Suprapubic skin (tissue), 4 donors: ENCODE results near the gene TNFRSF8. TPM values are rescaled to one million over a fixed set of nuclear protein-coding genes. Genes with fewer than 3 reads are reported as not detected.

Source experiments
- DNase-seq, 2 donors: peaks; one replicate each; pipeline ENCODE4 v3.0.0-alpha.2; 2019; ENCODE audit warnings: low spot score in 2 of 2
- H3K27ac ChIP-seq: fragments of 200-600 bp; sonication (generic); one replicate; pipeline ENCODE4 v1.5.1; 2019
- H3K27me3 ChIP-seq: fragments of 200-600 bp; sonication (generic); one replicate; pipeline ENCODE4 v1.5.1; 2019
- H3K36me3 ChIP-seq: fragments of 200-600 bp; sonication (generic); one replicate; pipeline ENCODE4 v1.5.1; 2019
- H3K4me1 ChIP-seq: fragments of 200-600 bp; sonication (generic); one replicate; pipeline ENCODE4 v1.5.1; 2019
- H3K4me3 ChIP-seq: fragments of 200-600 bp; sonication (generic); one replicate; pipeline ENCODE4 v1.5.1; 2019; ENCODE audit warnings: mild to moderate bottlenecking
- H3K9me3 ChIP-seq: fragments of 200-600 bp; sonication (generic); one replicate; pipeline ENCODE4 v1.5.1; 2019
- EP300 ChIP-seq: sonication (generic); formaldehyde crosslinking; IDR thresholded peaks from one replicate; pipeline ENCODE4 v1.6.1; 2017; ENCODE audit warnings: antibody characterized with exemption
- POLR2A ChIP-seq, 2 donors: fragments of 450-650 bp; IDR thresholded peaks; one replicate each; pipeline ENCODE4 v1.6.1; 2017; ENCODE audit warnings: antibody characterized with exemption in 2 of 2, mild to moderate bottlenecking in 2 of 2, moderate library complexity in 2 of 2
- POLR2AphosphoS5 ChIP-seq, 3 donors: sonication (generic); formaldehyde crosslinking; IDR thresholded peaks; one replicate each; pipeline ENCODE4 v1.6.1; 2017; ENCODE audit warnings: antibody characterized with exemption in 3 of 3
- WGBS: methylation state at CpG from one replicate; pipeline ENCODE4 v1.1.5; 2018; 5-methylcytosine and 5-hydroxymethylcytosine counted together
- total RNA-seq, 4 donors: library from RNA; depleted of rRNA; stranded (reverse); fragments of >200 nt; gene quantifications; one replicate each; pipeline ENCODE4 v1.1.0, GENCODE V29; 2016
- TF ChIP-seq, protein P1 (sequence below), 2 donors: fragments of 200-600 bp in 1 of 2; fragments of 450-650 bp in 1 of 2; sonication (generic) in 1 of 2; IDR thresholded peaks; one replicate each; pipeline ENCODE4 v1.5.1; 2016 to 2019; ENCODE audit warnings: antibody characterized with exemption in 2 of 2, mild to moderate bottlenecking in 1 of 2, moderate library complexity in 1 of 2

Gene TNFRSF8
- total RNA-seq, 4 donors from 2014 or later, result 0.30 to 1.2 (median 0.75) TPM

DNA sequence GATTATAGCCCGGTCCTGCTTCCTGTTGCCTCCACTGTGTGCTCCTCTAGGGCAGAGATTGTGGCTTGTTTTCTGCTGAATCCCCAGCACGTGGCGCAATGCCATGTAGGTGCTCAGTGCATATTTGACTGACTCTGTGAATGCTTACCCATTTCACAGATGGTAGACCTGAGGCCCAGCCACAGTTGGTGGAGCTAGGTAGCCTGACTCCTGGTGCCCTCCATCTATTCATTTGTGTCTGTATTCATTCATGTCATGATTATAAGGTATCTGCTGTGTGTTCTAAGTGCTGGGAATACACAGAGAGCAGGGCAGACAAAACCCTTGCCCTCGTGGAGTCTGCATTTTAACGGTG is 126.2 kb downstream of the TNFRSF8 start:
- H3K27me3 ChIP-seq, result no peaks in the 10 kb centered on the region
- H3K4me3 ChIP-seq, result no peak overlapping the region
- peaks cover 21% of the 10 kb centered on the region for H3K36me3 ChIP-seq
- H3K9me3 ChIP-seq, result no peaks in the 10 kb centered on the region
- peaks cover 45% of the 10 kb centered on the region for H3K4me1 ChIP-seq
- H3K27ac ChIP-seq, result no peak overlapping the region
- 78% methylated on average over 5 of the region's 5 CpGs for WGBS
- TF ChIP-seq POLR2AphosphoS5 (IDR thresholded peaks at IDR 0.05) (no peak), EP300 (no peak), POLR2A (IDR thresholded peaks at IDR 0.05) (no peak)
- TF ChIP-seq, protein P1, sequence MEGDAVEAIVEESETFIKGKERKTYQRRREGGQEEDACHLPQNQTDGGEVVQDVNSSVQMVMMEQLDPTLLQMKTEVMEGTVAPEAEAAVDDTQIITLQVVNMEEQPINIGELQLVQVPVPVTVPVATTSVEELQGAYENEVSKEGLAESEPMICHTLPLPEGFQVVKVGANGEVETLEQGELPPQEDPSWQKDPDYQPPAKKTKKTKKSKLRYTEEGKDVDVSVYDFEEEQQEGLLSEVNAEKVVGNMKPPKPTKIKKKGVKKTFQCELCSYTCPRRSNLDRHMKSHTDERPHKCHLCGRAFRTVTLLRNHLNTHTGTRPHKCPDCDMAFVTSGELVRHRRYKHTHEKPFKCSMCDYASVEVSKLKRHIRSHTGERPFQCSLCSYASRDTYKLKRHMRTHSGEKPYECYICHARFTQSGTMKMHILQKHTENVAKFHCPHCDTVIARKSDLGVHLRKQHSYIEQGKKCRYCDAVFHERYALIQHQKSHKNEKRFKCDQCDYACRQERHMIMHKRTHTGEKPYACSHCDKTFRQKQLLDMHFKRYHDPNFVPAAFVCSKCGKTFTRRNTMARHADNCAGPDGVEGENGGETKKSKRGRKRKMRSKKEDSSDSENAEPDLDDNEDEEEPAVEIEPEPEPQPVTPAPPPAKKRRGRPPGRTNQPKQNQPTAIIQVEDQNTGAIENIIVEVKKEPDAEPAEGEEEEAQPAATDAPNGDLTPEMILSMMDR (IDR thresholded peaks at IDR 0.05), result no peak
- no peak for DNase-seq

DNA sequence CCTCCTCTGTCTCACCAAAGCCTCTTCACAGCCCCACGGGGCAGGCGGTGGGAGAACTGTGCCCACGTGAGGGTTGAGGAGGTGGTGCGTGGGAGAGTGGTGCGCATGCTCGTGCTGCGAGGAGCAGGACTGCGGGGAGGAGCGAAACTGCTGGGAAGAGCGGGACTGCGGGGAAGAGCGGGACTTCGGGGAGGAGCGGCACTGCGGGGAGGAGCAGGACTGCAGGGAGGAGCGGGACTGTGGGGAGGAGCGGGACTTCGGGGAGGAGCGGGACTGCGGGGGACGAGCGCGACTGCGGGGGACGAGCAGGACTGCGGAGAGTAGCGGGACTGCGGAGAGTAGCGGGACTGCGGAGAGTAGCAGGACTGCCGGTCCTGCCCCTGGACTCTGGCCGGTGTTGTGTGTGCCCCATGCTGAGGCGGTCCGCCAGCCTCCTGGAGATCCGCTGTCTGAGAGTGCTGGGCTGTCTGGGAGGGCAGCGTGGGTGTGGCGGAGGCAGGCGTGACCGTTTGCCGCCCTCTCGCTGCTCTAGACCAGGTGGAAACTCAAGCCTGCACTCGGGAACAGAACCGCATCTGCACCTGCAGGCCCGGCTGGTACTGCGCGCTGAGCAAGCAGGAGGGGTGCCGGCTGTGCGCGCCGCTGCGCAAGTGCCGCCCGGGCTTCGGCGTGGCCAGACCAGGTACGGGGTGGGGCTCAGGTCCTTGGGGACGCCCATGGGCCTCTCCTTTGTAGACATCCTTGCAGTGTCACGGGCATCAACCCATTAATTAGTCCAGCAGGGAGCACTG is 128.3 kb downstream of the TNFRSF8 start:
- peaks cover 32% of the 10 kb centered on the region for H3K36me3 ChIP-seq
- DNase-seq, result no peak
- peaks cover 24% of the 10 kb centered on the region for H3K4me1 ChIP-seq
- TF ChIP-seq EP300 (no peak), POLR2A (IDR thresholded peaks at IDR 0.05) (no peak), POLR2AphosphoS5 (IDR thresholded peaks at IDR 0.05) (no peak)
- TF ChIP-seq, protein P1 (IDR thresholded peaks at IDR 0.05), result no peak
- 88% methylated on average over 54 of the region's 58 CpGs for WGBS
- H3K27ac ChIP-seq, result no peak overlapping the region
- no peak overlapping the region for H3K4me3 ChIP-seq
- H3K9me3 ChIP-seq, result no peaks in the 10 kb centered on the region
- no peaks in the 10 kb centered on the region for H3K27me3 ChIP-seq

Other genes starting within 250 kb of the TNFRSF8 start
- not detected for gene NPPA, start 215.5 kb upstream of the TNFRSF8 start, total RNA-seq
- not detected for gene NPPB, start 204.4 kb upstream of the TNFRSF8 start, total RNA-seq
- gene KIAA2013, start 136.9 kb upstream of the TNFRSF8 start, total RNA-seq, result 10 to 100 TPM; 59.5 to 98.4 (median 78.8) TPM
- 10 to 100 TPM; 26.7 to 47.6 (median 37.7) TPM for gene PLOD1, start 128.6 kb upstream of the TNFRSF8 start, total RNA-seq
- 100 to 1,000 TPM; 106 to 146 (median 124) TPM for gene MFN2, start 82.9 kb upstream of the TNFRSF8 start, total RNA-seq
- 10 to 100 TPM; 31.1 to 40.3 (median 35.9) TPM for gene MIIP, start 43.8 kb upstream of the TNFRSF8 start, total RNA-seq
- 10 to 100 TPM in 2 of 4 donors, 1 to 10 TPM in 2; 6.3 to 35.2 (median 11.9) TPM for gene TNFRSF1B, start 103.7 kb downstream of the TNFRSF8 start, total RNA-seq
- 100 to 1,000 TPM in 3 of 4 donors, 10 to 100 TPM in 1; 94.4 to 472 (median 163) TPM for gene VPS13D, start 166.7 kb downstream of the TNFRSF8 start, total RNA-seq